Neural progenitor cell (in vitro differentiated cells): Measurements from ENCODE around the gene IP6K2.

Experiments used
- EZH2 ChIP-seq: fragments of 200-600 bp; sonication (generic); IDR thresholded peaks from 2 replicates; pipeline ENCODE4 v1.6.1; 2017; ENCODE audit warnings: antibody characterized with exemption, mild to moderate bottlenecking, moderate library complexity
- EZH2phosphoT487 ChIP-seq: fragments of 200-600 bp; sonication (generic); IDR thresholded peaks from 2 replicates; pipeline ENCODE4 v1.6.1; 2017; ENCODE audit warnings: antibody characterized with exemption
- TF ChIP-seq, protein P1 (sequence below): fragments of 200-600 bp; sonication (generic); IDR thresholded peaks from 2 replicates; pipeline ENCODE4 v1.5.1; 2017; ENCODE audit warnings: antibody characterized with exemption, mild to moderate bottlenecking

DNA sequence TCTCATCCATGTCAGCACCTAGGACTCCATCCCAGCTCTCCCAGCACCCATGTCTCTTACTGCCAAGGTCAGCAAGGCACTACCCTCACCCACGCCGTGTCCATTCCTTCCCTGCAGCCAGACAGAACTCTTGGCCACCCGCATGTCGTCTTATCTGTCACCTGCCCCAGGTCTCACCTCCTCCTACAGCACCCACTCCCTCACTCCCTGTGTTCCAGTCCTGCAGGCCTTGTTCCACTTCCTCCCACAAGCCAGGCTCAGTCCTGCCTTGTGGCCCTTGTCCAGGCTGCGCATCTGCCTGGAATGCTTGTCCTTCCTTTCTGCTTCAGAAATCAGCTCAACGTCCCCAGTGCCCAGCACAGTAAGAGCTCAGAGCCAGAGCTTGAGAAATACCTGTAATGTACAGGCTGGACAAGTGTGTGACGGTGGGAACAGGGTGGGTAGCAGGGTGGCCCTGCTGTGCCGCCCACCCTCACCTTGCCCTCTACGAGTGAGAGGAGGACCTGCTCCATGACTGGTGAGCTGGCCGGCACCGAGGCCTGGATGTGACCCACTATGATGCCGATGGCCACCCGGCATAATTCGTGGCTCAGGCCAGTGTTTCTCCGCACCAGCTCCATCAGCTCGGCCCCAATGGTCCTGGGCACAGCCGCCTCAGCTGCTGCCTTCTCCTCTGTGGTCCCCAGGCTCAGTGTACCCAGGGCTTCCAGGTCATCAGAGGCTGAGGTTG, 36.0 kb downstream of the IP6K2 start:
- TF ChIP-seq, protein P1, sequence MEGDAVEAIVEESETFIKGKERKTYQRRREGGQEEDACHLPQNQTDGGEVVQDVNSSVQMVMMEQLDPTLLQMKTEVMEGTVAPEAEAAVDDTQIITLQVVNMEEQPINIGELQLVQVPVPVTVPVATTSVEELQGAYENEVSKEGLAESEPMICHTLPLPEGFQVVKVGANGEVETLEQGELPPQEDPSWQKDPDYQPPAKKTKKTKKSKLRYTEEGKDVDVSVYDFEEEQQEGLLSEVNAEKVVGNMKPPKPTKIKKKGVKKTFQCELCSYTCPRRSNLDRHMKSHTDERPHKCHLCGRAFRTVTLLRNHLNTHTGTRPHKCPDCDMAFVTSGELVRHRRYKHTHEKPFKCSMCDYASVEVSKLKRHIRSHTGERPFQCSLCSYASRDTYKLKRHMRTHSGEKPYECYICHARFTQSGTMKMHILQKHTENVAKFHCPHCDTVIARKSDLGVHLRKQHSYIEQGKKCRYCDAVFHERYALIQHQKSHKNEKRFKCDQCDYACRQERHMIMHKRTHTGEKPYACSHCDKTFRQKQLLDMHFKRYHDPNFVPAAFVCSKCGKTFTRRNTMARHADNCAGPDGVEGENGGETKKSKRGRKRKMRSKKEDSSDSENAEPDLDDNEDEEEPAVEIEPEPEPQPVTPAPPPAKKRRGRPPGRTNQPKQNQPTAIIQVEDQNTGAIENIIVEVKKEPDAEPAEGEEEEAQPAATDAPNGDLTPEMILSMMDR: no peak
- TF ChIP-seq EZH2: no peak
- no peak for TF ChIP-seq EZH2phosphoT487
